ENCODE data around the gene RAB3C.

GRCh38 chr5:58770136-58770535, 187.3 kb downstream of the RAB3C start:
- TF ChIP-seq POLR2A (IDR thresholded peaks at IDR 0.05; ENCODE audit: low read depth, low read length): no peak
- TF ChIP-seq POLR2AphosphoS5 (IDR thresholded peaks at IDR 0.05; ENCODE audit: low read depth, low read length): no peak
